HL-60 (cell line): ENCODE results near the gene ACSM4.

ENCODE experiments used
- GABPA ChIP-seq: IDR thresholded peaks from 2 replicates; pipeline ENCODE4 v1.6.1; 2012; ENCODE audit warnings: low read depth
- POLR2AphosphoS5 ChIP-seq: IDR thresholded peaks from 2 replicates; pipeline ENCODE4 v1.6.1; 2012; ENCODE audit warnings: low read depth
- TF ChIP-seq, protein P1 (sequence below): IDR thresholded peaks from one replicate; pipeline ENCODE4 v1.5.1; 2011; ENCODE audit warnings: low read length, control low read depth, inconsistent platforms; ENCODE audit not compliant: insufficient read depth

DNA sequence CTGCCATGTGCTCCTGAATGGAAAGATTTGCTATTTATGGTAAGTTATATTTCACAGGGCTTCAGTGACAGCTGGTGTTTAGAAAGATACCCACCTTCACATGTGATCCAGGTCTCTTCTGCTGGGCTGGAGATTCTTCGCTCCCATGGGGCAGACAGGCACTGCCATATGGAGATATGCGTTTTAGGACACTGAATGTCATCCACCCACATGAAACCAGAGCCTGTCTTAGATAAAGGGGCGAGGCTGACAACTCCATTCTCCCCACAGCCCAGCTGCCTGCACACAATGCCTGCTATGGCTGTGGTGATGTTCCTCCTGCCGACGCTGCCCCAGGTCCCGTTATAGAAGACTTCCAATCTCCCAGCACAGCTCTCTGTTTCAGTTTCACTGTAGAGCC is 69.4 kb downstream of the ACSM4 start:
- TF ChIP-seq, protein P1, sequence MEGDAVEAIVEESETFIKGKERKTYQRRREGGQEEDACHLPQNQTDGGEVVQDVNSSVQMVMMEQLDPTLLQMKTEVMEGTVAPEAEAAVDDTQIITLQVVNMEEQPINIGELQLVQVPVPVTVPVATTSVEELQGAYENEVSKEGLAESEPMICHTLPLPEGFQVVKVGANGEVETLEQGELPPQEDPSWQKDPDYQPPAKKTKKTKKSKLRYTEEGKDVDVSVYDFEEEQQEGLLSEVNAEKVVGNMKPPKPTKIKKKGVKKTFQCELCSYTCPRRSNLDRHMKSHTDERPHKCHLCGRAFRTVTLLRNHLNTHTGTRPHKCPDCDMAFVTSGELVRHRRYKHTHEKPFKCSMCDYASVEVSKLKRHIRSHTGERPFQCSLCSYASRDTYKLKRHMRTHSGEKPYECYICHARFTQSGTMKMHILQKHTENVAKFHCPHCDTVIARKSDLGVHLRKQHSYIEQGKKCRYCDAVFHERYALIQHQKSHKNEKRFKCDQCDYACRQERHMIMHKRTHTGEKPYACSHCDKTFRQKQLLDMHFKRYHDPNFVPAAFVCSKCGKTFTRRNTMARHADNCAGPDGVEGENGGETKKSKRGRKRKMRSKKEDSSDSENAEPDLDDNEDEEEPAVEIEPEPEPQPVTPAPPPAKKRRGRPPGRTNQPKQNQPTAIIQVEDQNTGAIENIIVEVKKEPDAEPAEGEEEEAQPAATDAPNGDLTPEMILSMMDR: no peak
- TF ChIP-seq POLR2AphosphoS5 (no peak), GABPA (no peak)
